Esophagus (tissue), 2 donors: ENCODE results near the gene KRT31. TPM values are rescaled to one million over a fixed set of nuclear protein-coding genes. Genes with fewer than 3 reads are reported as not detected.

Experiments
- H3K27ac ChIP-seq, 2 donors: one replicate each; pipeline ENCODE4 v1.5.1; 2013; ENCODE audit warnings: low read depth in 2 of 2, mild to moderate bottlenecking in 2 of 2, inconsistent platforms in 1 of 2, low read length in 1 of 2, moderate library complexity in 1 of 2
- H3K27me3 ChIP-seq, 2 donors: one replicate each; pipeline ENCODE4 v1.6.1; 2013; ENCODE audit warnings: low read length in 2 of 2, control low read depth in 1 of 2, mild to moderate bottlenecking in 1 of 2; ENCODE audit not compliant: insufficient read depth in 2 of 2, control insufficient read depth in 1 of 2
- H3K36me3 ChIP-seq, 2 donors: one replicate each; pipeline ENCODE4 v1.6.1; 2013; ENCODE audit warnings: low read length in 1 of 2; ENCODE audit not compliant: control insufficient read depth in 2 of 2, insufficient read depth in 2 of 2
- H3K4me1 ChIP-seq, 2 donors: one replicate each; pipeline ENCODE4 v1.6.1; 2013; ENCODE audit warnings: low read length in 1 of 2; ENCODE audit not compliant: control insufficient read depth in 2 of 2, insufficient read depth in 2 of 2
- H3K4me3 ChIP-seq, 2 donors: one replicate each; pipeline ENCODE4 v1.5.1; 2013; ENCODE audit warnings: low read length in 2 of 2, mild to moderate bottlenecking in 2 of 2, low read depth in 1 of 2, moderate library complexity in 1 of 2
- H3K9me3 ChIP-seq, 2 donors: one replicate each; pipeline ENCODE4 v1.6.1; 2013; ENCODE audit warnings: mild to moderate bottlenecking in 2 of 2, low read depth in 1 of 2, low read length in 1 of 2, moderate library complexity in 1 of 2; ENCODE audit not compliant: control insufficient read depth in 2 of 2, insufficient read depth in 1 of 2
- WGBS, 2 donors: extraction: QIAGEN DNeasy Blood & Tissue Kit; methylation state at CpG; one replicate each; pipeline ENCODE4 v1.1.7; 2013; 5-methylcytosine and 5-hydroxymethylcytosine counted together
- polyA plus RNA-seq, 2 donors: library from polyadenylated mRNA; stranded (reverse); fragments of 200-250 nt; gene quantifications; one replicate each; pipeline ENCODE4 v1.2.3, GENCODE V29; 2013
- donor health status: healthy with polysubstance abuse.
- donor health status: Bipolar disorder and iron deficiency.

The KRT31 gene
- polyA plus RNA-seq, 2 donors, result 3.8 to 16.7 TPM

GRCh38 chr17:41394254-41394996, 3.0 kb downstream of the KRT31 start:
- H3K27ac ChIP-seq, result peak overlapping the region; percentile 40 to 63
- no peak overlapping the region for H3K4me3 ChIP-seq
- 52 to 73% methylated on average over 10 of the region's 10 CpGs for WGBS, 2 donors
- H3K36me3 ChIP-seq, result no peaks in the 10 kb centered on the region
- peaks cover 2 to 16% of the 10 kb centered on the region in 2 donors for H3K4me1 ChIP-seq
- no peaks in the 10 kb centered on the region for H3K9me3 ChIP-seq
- no peaks in the 10 kb centered on the region for H3K27me3 ChIP-seq

DNA sequence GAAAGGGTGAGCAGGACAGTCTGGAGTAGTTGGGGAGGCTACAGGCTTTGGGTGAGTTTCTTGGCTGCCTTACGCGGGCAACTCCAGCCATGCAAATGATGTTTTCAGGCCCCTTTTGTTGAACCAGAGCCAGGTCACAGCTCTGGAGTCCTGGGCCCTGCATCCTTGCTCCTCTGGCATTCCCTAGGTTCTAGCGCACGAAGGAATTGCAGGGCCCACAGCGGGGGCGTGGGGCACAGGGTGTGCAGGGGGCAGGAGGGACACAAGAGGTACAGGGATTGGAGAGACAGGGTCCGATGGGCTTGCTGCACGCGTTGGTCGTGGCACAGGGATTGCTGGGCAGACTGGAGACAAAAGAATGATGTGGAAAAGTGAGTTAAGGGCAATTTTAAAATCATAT, 3.6 kb downstream of the KRT31 start:
- 86% methylated on average over 9 to 10 of the region's 10 CpGs for WGBS, 2 donors
- H3K27ac ChIP-seq, result peak overlapping the region; percentile 12 to 45
- no peaks in the 10 kb centered on the region for H3K36me3 ChIP-seq
- H3K4me1 ChIP-seq, result peaks cover 2 to 16% of the 10 kb centered on the region in 2 donors
- H3K4me3 ChIP-seq, result no peak overlapping the region
- no peaks in the 10 kb centered on the region for H3K9me3 ChIP-seq
- no peaks in the 10 kb centered on the region for H3K27me3 ChIP-seq

DNA sequence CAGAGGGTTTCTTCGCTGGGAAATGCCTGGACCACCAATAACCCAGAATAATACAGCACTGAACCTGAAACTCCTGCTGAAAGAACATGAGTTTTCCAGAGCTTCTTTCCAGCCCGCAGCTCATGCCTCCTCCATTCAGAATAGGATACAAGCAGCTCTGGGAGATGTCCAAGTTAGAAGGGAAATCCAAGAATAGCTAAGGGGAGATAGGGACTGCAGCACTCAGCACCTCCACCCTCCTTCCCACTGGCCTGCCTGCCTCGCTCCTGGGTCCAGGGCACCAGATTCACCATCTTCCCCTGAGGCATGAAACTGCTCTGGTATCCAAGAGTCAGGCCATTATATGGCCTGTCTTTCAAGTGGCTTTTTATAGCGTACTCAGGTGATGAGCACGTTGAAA, 4.1 kb downstream of the KRT31 start:
- H3K27ac ChIP-seq, result peak overlapping the region in 1 of 2 donors; percentile 45

DNA sequence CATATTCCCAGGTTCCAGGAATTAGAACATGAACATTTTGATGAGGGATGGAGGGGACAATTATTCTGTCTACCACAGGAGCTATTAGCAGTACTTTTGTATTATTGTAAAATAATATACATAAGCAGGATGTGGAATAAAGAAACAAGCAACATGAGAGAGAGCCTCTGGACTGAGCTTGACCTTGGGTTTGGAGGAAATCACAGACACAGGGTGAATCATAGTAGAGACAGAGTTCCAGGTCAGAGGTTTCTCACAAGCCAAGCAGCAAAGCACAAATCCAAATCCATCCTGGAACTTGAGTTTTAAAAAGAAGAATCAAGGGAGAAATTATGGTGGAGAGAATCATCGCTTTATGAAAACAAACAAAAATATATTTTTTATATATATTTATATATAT, 5.1 kb downstream of the KRT31 start:
- Histone ChIP-seq H3K27ac (no peak overlapping the region), H3K9me3 (no peaks in the 10 kb centered on the region), H3K4me1 (peaks cover 2 to 16% of the 10 kb centered on the region in 2 donors), H3K27me3 (no peaks in the 10 kb centered on the region), H3K4me3 (no peak overlapping the region), H3K36me3 (no peaks in the 10 kb centered on the region)
- 91 to 96% methylated on average over 1 of the region's 1 CpG for WGBS, 2 donors

More for the DNA sequence above, 4.1 kb downstream of the KRT31 start:
- no peaks in the 10 kb centered on the region for H3K27me3 ChIP-seq
- no peak overlapping the region for H3K4me3 ChIP-seq
- H3K4me1 ChIP-seq, result peaks cover 2 to 16% of the 10 kb centered on the region in 2 donors
- 57 to 62% methylated on average over 5 of the region's 5 CpGs for WGBS, 2 donors
- no peaks in the 10 kb centered on the region for H3K9me3 ChIP-seq
- H3K36me3 ChIP-seq, result no peaks in the 10 kb centered on the region

- no peak overlapping the region for H3K4me3 ChIP-seq
- peaks cover 2 to 16% of the 10 kb centered on the region in 2 donors for H3K4me1 ChIP-seq
- 33 to 51% methylated on average over 2 of the region's 2 CpGs for WGBS, 2 donors
- H3K27ac ChIP-seq, result no peak overlapping the region
- H3K36me3 ChIP-seq, result no peaks in the 10 kb centered on the region
- H3K27me3 ChIP-seq, result no peaks in the 10 kb centered on the region
- H3K9me3 ChIP-seq, result no peaks in the 10 kb centered on the region
Measured at GRCh38 chr17:41391535-41391934, 5.9 kb downstream of the KRT31 start.

DNA sequence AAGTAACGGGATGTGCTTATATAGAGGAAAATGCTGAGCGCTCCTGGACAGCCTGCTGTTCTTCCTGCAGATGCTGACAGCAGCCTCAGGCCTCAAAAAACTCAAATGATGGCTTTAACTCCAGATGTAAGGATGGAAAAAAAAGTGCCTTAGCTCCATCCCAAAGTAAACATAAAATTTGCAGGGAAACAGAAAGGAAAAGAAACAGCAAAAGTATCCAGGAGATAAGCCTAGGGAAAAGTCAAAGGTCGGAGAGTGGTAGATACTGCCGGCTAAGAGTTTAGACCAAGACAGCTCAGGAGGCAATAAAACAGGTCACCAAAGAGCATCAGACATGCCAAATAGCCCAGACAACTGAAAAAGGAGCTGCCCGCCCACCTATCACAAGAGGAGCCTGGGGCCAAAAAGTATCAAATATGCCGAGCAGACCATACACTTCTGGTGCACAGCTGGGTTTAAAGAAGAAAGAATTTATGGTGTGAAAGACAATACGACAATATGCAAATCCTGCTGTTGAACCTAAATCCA, 6.9 kb downstream of the KRT31 start:
- Histone ChIP-seq H3K27me3 (no peaks in the 10 kb centered on the region), H3K4me1 (peaks cover 2 to 14% of the 10 kb centered on the region in 2 donors), H3K9me3 (no peaks in the 10 kb centered on the region), H3K27ac (no peak overlapping the region), H3K36me3 (no peaks in the 10 kb centered on the region), H3K4me3 (no peak overlapping the region)
- 68 to 78% methylated on average over 7 of the region's 7 CpGs for WGBS, 2 donors

- WGBS, 2 donors, result 82 to 86% methylated on average over 4 of the region's 4 CpGs
- Histone ChIP-seq H3K4me1 (no peaks in the 10 kb centered on the region), H3K27ac (no peak overlapping the region), H3K9me3 (no peaks in the 10 kb centered on the region), H3K36me3 (no peaks in the 10 kb centered on the region), H3K27me3 (no peaks in the 10 kb centered on the region), H3K4me3 (no peak overlapping the region)
Measured at GRCh38 chr17:41387670-41388069, 9.7 kb downstream of the KRT31 start.

GRCh38 chr17:41386227-41386626, 11.2 kb downstream of the KRT31 start:
- Histone ChIP-seq H3K27ac (no peak overlapping the region), H3K36me3 (no peaks in the 10 kb centered on the region), H3K9me3 (no peaks in the 10 kb centered on the region), H3K4me3 (no peak overlapping the region), H3K4me1 (no peaks in the 10 kb centered on the region), H3K27me3 (no peaks in the 10 kb centered on the region)
- WGBS, 2 donors, result 98 to 100% methylated on average over 1 of the region's 1 CpG

DNA sequence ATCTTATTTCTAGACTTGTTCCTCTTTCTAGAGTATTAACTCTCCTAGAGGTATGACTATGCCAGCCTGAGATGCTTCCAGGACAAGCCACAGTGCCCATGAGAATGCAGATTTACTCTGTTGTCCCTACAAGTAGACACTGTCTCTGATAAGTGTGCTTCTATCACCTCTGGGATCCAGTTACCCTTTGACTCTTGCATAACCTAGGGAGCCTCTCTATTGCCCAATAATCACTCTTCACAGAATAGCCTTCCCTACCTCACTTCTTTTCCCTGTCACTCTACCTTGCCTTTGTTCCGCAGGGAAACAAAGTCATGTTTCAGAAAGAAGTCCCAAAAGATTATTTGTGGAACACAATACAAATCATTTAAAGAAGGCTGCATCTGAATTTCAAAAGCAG, 13.7 kb downstream of the KRT31 start:
- Histone ChIP-seq H3K27me3 (no peaks in the 10 kb centered on the region), H3K4me3 (no peak overlapping the region), H3K36me3 (no peaks in the 10 kb centered on the region), H3K27ac (no peak overlapping the region), H3K4me1 (no peaks in the 10 kb centered on the region), H3K9me3 (no peaks in the 10 kb centered on the region)
- WGBS, 2 donors, result 97% methylated on average over 1 of the region's 1 CpG

GRCh38 chr17:41382394-41382793, 15.0 kb downstream of the KRT31 start:
- H3K36me3 ChIP-seq, result no peaks in the 10 kb centered on the region
- H3K4me3 ChIP-seq, result no peak overlapping the region
- no peaks in the 10 kb centered on the region for H3K4me1 ChIP-seq
- 93 to 94% methylated on average over 1 of the region's 1 CpG for WGBS, 2 donors
- no peak overlapping the region for H3K27ac ChIP-seq
- no peaks in the 10 kb centered on the region for H3K27me3 ChIP-seq
- H3K9me3 ChIP-seq, result no peaks in the 10 kb centered on the region
